ENCODE measurements around the gene DDA1. TPM values are rescaled to one million over a fixed set of nuclear protein-coding genes. Genes with fewer than 3 reads are reported as not detected.
A peak's percentile ranks its signal among the peaks of the same experiment; 100 is the strongest.

Gene DDA1
- total and polyA plus RNA-seq, 9 of the 15 experiments (the other 6 are each of a cell fraction or from before 2014, with no cell fraction given) = 1.4 to 83.8 (median 33.8) TPM

DNA sequence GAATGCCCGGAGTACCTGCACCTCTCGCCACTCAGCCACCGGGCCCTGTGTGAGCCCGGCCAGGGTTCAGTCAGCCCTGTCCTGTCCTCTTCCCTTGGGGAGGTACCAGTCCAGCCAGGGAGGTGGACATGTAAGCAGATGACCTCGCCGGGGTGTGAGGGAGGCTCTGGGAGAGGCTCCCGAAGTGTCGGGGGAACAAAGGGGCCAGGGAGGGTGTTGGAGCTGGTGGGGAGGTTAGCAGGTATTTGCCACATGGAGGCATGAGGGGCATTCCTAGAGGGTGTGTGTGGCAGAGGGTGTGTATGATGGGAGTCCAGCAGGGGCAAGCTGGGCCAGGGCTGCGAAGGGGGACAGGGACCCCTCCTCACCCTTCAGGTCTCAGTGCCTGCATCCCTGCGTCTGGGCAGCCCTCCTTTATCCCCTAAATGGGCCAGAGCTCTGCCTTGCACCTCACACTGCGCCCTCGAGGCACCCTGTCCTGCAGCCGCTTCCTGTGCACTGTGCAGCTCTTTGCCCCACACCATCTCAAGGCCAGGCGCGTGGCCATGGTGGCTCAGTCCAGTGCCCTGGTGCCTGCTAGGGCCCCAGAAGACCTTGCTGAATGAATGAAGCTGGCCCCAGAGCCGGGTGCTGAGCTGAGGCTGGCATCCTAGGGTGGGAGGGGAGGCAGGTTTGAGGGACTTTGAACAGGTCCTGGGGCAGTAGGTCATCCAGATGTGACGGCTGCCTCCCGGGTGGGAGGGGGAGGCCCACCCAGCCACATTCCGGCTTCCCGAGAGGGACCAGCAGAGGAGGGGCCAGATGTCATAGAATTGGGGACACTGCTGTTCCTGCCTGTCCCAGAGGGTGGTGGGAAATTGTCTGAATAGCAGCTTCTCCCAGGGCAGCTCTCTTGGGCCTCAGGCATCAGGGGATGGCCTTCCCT, 3.1 kb downstream of the DDA1 start:
- Histone ChIP-seq H3K4me2 (ENCODE audit: insufficient read depth, low read length) (no peak overlapping the region), H4K20me1 (replicated peaks; ENCODE audit: control insufficient read depth, insufficient read depth, low read length) (0 out of 2 replicates have a peak, but pooled peaks cover 5% of the 10 kb centered on the region), H3K27me3 (ENCODE audit: control insufficient read depth in 2 of 2, insufficient read depth in 2 of 2, low read length in 2 of 2) (no peaks in the 10 kb centered on the region), H3K36me3 (ENCODE audit: control insufficient read depth, insufficient read depth, low read length) (peaks cover 49% of the 10 kb centered on the region; the same call in 2 of the 3 replicates), H3K9me3 (replicated peaks; ENCODE audit: control insufficient read depth, insufficient read depth, low read depth, low read length) (no peaks in the 10 kb centered on the region), H3K79me2 (ENCODE audit: control insufficient read depth, insufficient read depth, low read length) (peaks cover 46% of the 10 kb centered on the region), H3K27ac (ENCODE audit: extremely low read depth, low read depth, low read length) (no peak overlapping the region), H2AFZ (ENCODE audit: low read depth, low read length) (no peak overlapping the region), H3K4me1 (replicated peaks in 1 of 2; ENCODE audit: control insufficient read depth in 2 of 2, insufficient read depth in 2 of 2, low read length in 2 of 2) (peaks cover 16 to 48% of the 10 kb centered on the region in 2 experiments; a peak in 4 of 5 replicates), H3K9ac (ENCODE audit: insufficient read depth in 1 of 2, low read depth in 2 of 2, low read length in 2 of 2) (peak overlapping the region in 1 of 2 experiments; percentile 73; a peak in 2 of 4 replicates), H3K9me1 (ENCODE audit: control insufficient read depth, insufficient read depth, low read length) (no peaks in the 10 kb centered on the region), H3K4me3 (no peak overlapping the region)
- DNase-seq (ENCODE audit: extremely low read depth in 1 of 4, low spot score in 3 of 4) (no peak), ATAC-seq (no peak), FAIRE-seq (no peak)
- ChIA-PET POLR2A (interaction anchor here (0.5 to 7.7 kb wide), 5 partner anchors 9 to 94 kb away, joined by 3 to 78 read pairs (median 3); partner anchors contain the start of genes ABHD8 and ANO8), CTCF (ENCODE audit: low intra/inter-chr PET ratio) (no interaction called here)
- TF ChIP-seq POLR2G (IDR thresholded peaks at IDR 0.05; ENCODE audit: low read depth, low read length) (0 out of 2 replicates have a peak, but pooled peaks have one; percentile 6), RBFOX2 (IDR thresholded peaks at IDR 0.05; ENCODE audit: low read depth, low read length) (peak; percentile 41; the same call in 1 of the 2 replicates), ELF1 (tag; IDR thresholded peaks at IDR 0.05) (no peak)
- TF ChIP-seq, protein P1, sequence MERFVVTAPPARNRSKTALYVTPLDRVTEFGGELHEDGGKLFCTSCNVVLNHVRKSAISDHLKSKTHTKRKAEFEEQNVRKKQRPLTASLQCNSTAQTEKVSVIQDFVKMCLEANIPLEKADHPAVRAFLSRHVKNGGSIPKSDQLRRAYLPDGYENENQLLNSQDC (CRISPR knock-in tag; IDR thresholded peaks at IDR 0.05) = no peak
- intact Hi-C loops (cut with micrococcal nuclease) (no loop called here), in situ Hi-C loops (cut with MboI) (no loop called here)
- BruUV-seq (replicated peaks) = no TSS peak
- 91% methylated on average over 16 of the region's 20 CpGs for WGBS (ENCODE audit: insufficient coverage, low coverage, missing lambda C conversion rate)

All from K562 (cell line).